Fibroblast of mammary gland (primary cell): Measurements from ENCODE around the gene PAGR1.
"Not testable (repeated sequence)": the region's sequence is repeated elsewhere in the genome, so short reads cannot be mapped to it uniquely, and the experiment has no call there.

Experiments
- DNase-seq: peaks from one replicate; pipeline ENCODE4 v3.0.0-alpha.2; 2010; ENCODE audit warnings: low read depth
- H3K4me3 ChIP-seq: 2 replicates; pipeline ENCODE4 v1.5.1; 2011; ENCODE audit warnings: low read depth, mild to moderate bottlenecking, low read length, moderate library complexity; ENCODE audit not compliant: control insufficient read depth
- TF ChIP-seq, protein P1 (sequence below): conservative IDR thresholded peaks from 2 replicates; pipeline ENCODE4 v1.5.1; 2011; ENCODE audit warnings: low read depth, low read length, inconsistent platforms; ENCODE audit not compliant: control insufficient read depth, insufficient read depth

The PAGR1 gene

DNA sequence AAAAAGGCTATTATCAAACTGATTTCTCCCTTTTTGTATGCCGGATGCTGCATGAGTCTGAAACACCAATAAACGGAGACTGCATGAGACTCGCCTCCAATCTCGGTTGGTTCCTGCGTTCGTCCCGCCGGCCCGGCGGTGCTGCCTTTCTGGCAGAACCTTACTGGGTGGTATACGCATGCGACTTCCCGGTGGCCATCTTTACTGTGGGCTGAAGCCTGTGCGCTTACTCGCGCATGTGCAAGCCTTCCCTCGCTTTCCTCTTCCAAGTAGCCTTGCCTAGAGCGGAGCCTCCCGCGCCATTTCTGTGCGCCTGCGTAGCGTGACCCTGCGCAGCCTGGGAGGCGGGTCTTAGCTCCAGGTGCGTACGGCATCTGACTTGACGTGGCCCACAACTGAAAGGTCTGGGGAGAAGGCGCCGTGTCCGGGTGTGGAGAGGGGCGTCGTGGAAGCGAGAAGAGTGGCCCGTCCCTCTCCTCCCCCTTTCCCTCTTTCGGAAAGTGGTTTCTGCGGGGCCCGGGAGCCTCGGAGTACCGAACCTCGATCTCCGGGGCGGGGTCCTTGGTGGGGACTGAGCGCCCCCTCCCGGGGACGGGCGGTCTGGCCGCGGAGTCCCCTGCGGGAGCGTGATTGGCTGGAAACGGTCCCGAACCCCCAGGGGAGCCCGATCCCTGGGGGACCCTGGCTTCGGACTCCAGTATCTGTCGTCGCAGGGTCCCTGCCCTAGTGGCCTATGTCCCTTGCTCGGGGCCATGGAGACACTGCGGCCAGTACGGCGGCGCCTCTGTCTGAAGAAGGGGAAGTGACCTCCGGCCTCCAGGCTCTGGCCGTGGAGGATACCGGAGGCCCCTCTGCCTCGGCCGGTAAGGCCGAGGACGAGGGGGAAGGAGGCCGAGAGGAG is at the start of gene PAGR1:
TSS of gene PAGR1 (plus strand) at position 360 of the 901 bp plus-strand sequence. CDS start at position 734, 374 bp downstream.
- DNase-seq: peak; percentile 100
- TF ChIP-seq, protein P1, sequence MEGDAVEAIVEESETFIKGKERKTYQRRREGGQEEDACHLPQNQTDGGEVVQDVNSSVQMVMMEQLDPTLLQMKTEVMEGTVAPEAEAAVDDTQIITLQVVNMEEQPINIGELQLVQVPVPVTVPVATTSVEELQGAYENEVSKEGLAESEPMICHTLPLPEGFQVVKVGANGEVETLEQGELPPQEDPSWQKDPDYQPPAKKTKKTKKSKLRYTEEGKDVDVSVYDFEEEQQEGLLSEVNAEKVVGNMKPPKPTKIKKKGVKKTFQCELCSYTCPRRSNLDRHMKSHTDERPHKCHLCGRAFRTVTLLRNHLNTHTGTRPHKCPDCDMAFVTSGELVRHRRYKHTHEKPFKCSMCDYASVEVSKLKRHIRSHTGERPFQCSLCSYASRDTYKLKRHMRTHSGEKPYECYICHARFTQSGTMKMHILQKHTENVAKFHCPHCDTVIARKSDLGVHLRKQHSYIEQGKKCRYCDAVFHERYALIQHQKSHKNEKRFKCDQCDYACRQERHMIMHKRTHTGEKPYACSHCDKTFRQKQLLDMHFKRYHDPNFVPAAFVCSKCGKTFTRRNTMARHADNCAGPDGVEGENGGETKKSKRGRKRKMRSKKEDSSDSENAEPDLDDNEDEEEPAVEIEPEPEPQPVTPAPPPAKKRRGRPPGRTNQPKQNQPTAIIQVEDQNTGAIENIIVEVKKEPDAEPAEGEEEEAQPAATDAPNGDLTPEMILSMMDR: peak; percentile 69
- peak within 1 kb of the TSS; percentile 80 for H3K4me3 ChIP-seq

DNA sequence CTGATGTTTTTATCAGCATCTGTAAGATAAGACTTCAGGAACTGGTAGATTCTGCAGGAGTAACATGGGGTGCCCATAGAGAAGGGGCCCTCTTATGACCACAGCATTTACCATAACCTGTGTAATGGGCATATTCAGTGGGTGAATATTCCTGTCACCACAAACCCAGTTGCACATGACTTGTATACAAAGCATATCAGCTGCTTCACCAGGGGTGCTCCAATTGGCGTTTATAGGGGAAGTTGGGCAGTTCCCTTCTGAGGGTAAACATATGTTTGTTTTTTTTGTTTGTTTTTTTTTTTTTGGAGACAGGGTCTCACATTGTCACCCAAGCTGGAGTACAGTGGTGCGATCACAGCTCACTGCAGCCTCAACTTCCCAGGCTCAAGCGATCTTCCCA is 49.4 kb upstream of the PAGR1 start:
- no peak for DNase-seq
- TF ChIP-seq, protein P1: no peak
- no peak overlapping the region for H3K4me3 ChIP-seq

DNA sequence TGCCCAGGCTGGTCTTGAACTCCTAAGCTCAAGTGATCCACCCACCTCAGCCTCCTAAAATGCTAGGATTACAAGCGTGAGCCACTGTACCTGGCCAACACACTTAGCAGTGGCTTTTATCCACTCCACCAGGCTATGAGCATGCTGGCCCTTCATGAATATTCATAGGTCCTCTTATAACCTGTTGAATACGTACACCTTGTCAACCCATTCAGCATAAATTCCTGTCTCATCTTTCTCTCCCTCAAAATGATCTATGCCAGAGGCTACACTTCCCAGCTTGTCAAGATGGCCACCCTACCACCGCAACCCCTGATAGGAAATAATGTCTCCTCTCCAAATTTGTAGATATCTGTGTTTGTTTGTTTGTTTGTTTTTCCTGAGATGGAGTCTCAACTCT is 48.9 kb upstream of the PAGR1 start:
- no peak overlapping the region for H3K4me3 ChIP-seq
- TF ChIP-seq, protein P1: no peak
- DNase-seq: no peak

DNA sequence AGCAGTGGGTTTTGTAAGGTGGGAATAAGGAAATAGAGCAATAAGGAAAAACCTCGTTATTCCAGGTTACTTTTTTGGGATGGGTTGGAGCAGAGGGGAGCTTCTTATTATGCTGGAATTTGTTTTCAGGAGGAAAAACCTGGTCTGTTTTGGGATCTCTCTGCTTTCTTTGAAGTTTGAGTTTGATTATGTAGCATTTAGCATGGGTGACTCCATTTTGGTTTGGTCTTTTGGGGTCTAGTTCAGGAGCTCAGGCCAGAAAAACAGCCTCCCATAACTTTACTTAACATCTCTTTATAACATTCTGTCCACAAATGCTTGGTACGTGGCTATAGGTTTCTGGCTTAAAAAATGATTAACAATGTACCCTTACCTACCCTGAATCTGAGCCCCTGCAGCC is 46.4 kb upstream of the PAGR1 start:
- DNase-seq: no peak
- no peak overlapping the region for H3K4me3 ChIP-seq
- TF ChIP-seq, protein P1: no peak

DNA sequence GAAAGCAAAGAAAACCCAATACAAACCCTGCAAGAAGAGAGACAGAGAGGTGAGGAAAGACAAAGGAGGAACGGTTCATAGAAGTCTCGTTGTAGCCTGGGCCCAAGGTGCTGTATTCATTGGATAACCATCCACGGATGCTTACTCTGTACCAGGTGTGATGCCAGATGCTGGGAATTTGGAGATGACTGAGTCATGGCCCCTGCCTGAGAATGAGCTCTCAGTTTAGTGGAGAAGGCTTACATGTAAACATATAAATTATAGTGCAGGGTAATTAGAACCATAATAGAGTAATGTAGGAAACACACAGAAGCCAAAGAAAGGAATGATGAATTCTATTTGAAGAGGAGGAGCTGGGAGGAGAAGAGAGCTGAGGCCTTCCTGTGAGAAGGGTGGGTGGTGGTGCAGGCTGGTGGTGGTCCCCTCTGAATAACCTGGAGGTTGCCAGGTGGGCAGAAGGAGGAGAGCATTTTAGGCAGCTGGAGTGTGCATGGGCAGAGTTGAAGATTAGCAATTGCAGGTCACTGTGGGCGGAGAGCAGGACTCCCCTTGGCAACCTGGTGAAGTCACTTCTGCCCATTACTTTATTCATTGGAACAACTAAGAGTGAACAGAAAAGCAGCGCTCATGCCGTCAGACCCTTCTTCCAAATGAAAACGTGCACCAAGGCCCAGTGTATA is 45.6 kb upstream of the PAGR1 start:
- DNase-seq: no peak
- H3K4me3 ChIP-seq: no peak overlapping the region
- TF ChIP-seq, protein P1: no peak

DNA sequence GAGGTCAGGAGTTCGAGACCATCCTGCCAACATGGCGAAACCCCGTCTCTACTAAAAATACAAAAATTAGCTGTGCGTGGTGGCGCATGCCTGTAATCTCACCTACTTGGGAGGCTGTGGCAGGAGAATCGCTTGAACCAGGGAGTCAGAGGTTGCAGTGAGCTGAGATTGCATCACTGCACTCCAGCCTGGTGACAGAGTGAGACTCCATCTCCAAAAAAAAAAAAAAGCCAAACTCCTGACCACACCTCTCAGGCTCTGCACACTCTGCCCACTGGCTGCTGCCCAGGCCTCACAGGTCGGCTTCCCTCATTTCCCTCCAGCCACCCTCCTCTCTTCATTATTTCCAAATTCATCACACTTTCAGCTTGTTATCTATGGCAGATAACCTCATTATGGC is 43.6 kb upstream of the PAGR1 start:
- not testable (repeated sequence) for DNase-seq, H3K4me3 ChIP-seq

DNA sequence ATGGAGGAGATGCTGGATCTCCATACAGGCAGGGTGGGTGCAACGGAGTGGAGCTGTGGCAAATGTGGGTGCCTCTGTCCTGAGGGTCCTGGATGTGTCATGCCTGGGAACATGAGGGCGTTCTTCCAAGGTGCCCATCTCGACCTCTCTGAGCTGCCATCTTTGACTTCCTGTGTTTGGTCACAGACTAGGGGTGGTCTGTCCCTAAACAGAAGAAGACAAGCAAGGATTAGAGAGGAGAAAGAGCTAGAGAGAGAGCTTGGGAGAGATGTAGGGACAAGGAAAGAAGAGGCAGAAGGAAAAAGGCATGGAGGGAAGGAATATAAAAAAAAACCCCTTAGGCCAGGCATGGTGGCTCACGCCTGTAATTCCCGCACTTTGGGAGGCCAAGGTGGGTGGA is 41.2 kb upstream of the PAGR1 start:
- TF ChIP-seq, protein P1: no peak
- H3K4me3 ChIP-seq: no peak overlapping the region
- DNase-seq: no peak
